K562 (cell line): ENCODE data around the gene PRSS12. TPM values are rescaled to one million over a fixed set of nuclear protein-coding genes. Genes with fewer than 3 reads are reported as not detected.

Experiments
- ATAC-seq: fragments of 200-7000 bp; cut with Tn5 transposase; 3 replicates; pipeline ENCODE4 v1.9.1; 2020; ENCODE audit warnings: moderate library complexity
- BruUV-seq: library from RNA; stranded (reverse); fragments of 400-500 nt; replicated peaks from 2 replicates; lab custom pipeline; 2021; lab: Mats Ljungman, UMichigan
- CTCF ChIA-PET: fragments of 300-600 bp; formaldehyde crosslinking; extraction: SDS; loops from one replicate; lab custom pipeline; 2021; ENCODE audit warnings: low intra/inter-chr PET ratio; lab: Yijun Ruan, JAX
- POLR2A ChIA-PET: fragments of 300-600, 350-650 bp; sonication (Branson Sonifier 250); formaldehyde crosslinking; extraction: SDS; loops from one replicate; lab custom pipeline; 2021; ENCODE audit warnings: antibody characterized with exemption, inconsistent platforms; lab: Yijun Ruan, JAX
- DNase-seq, 4 experiments: peaks; one replicate each; pipeline versions ENCODE4 v3.0.0 to v3.0.0-alpha.2; 2011 to 2018; ENCODE audit warnings: low spot score in 3 of 4, mixed read lengths in 3 of 4; ENCODE audit errors: extremely low read depth in 1 of 4
- FAIRE-seq: peaks from 2 replicates; lab custom pipeline; 2011; peaks lifted over from hg19 to GRCh38; lab: Jason Lieb, UNC
- H2AFZ ChIP-seq: 2 replicates; pipeline ENCODE4 v1.6.0; 2011; ENCODE audit warnings: low read depth, low read length, control low read depth, inconsistent platforms
- H3K27ac ChIP-seq: fragments of 200-600 bp; 3 replicates; pipeline ENCODE4 v1.8.0; 2011; ENCODE audit warnings: low read depth, mild to moderate bottlenecking, control low read depth, inconsistent platforms, low read length, moderate library complexity, mixed read lengths; ENCODE audit errors: extremely low read depth
- H3K27me3 ChIP-seq, 2 experiments: fragments of 300-600 bp in 1 of 2; 2 replicates in 1 of 2; 3 replicates in 1 of 2; pipeline versions ENCODE4 v1.6.0 to v1.8.0; 2011; ENCODE audit warnings: inconsistent platforms in 2 of 2, low read length in 2 of 2, mild to moderate bottlenecking in 1 of 2, mixed read lengths in 1 of 2, moderate library complexity in 1 of 2; ENCODE audit not compliant: control insufficient read depth in 2 of 2, insufficient read depth in 2 of 2
- H3K36me3 ChIP-seq: fragments of 300-600 bp; 3 replicates; pipeline ENCODE4 v1.8.0; 2011; ENCODE audit warnings: mild to moderate bottlenecking, low read length, inconsistent platforms; ENCODE audit not compliant: control insufficient read depth, insufficient read depth
- H3K4me1 ChIP-seq, 2 experiments: fragments of 200-600 bp in 1 of 2; replicated peaks in 1 of 2; 2 replicates in 1 of 2; 3 replicates in 1 of 2; pipeline versions ENCODE4 v1.5.1 to v1.8.0; 2011; ENCODE audit warnings: inconsistent platforms in 2 of 2, low read length in 2 of 2, mild to moderate bottlenecking in 1 of 2, mixed read lengths in 1 of 2, moderate library complexity in 1 of 2; ENCODE audit not compliant: control insufficient read depth in 2 of 2, insufficient read depth in 2 of 2
- H3K4me2 ChIP-seq: 2 replicates; pipeline ENCODE4 v1.6.1; 2011; ENCODE audit warnings: low read length, control low read depth, inconsistent platforms, mixed read lengths; ENCODE audit not compliant: insufficient read depth
- H3K4me3 ChIP-seq: fragments of 200-600 bp; sonication (generic), shearing (Covaris generic); 2 replicates; pipeline ENCODE4 v1.5.1; 2016; ENCODE audit warnings: control low read depth, inconsistent platforms
- H3K79me2 ChIP-seq: fragments of 200-600 bp; 3 replicates; pipeline ENCODE4 v1.8.0; 2011; ENCODE audit warnings: low read length, inconsistent platforms; ENCODE audit not compliant: control insufficient read depth, insufficient read depth
- H3K9ac ChIP-seq, 2 experiments: 2 replicates each; pipeline versions ENCODE4 v1.6.0 to v1.6.1; 2011; ENCODE audit warnings: low read depth in 2 of 2, low read length in 2 of 2, control low read depth in 1 of 2, inconsistent platforms in 1 of 2, mild to moderate bottlenecking in 1 of 2, mixed read lengths in 1 of 2; ENCODE audit not compliant: insufficient read depth in 1 of 2
- H3K9me1 ChIP-seq: one replicate; pipeline ENCODE4 v1.6.0; 2011; ENCODE audit warnings: inconsistent platforms, mild to moderate bottlenecking, low read length, moderate library complexity; ENCODE audit not compliant: control insufficient read depth, insufficient read depth
- H3K9me3 ChIP-seq: replicated peaks from 2 replicates; pipeline ENCODE4 v1.5.1; 2011; ENCODE audit warnings: low read depth, low read length, inconsistent platforms; ENCODE audit not compliant: control insufficient read depth, insufficient read depth
- H4K20me1 ChIP-seq: replicated peaks from 2 replicates; pipeline ENCODE4 v1.6.1; 2011; ENCODE audit warnings: low read length, inconsistent platforms, mixed read lengths; ENCODE audit not compliant: control insufficient read depth, insufficient read depth
- CBFA2T2 ChIP-seq: fragments of 450-650 bp; conservative IDR thresholded peaks from 2 replicates; pipeline ENCODE4 v1.6.1; 2017; ENCODE audit warnings: mild to moderate bottlenecking
- MCM2 ChIP-seq: fragments of 450-650 bp; IDR thresholded peaks from 2 replicates; pipeline ENCODE4 v1.6.1; 2017; ENCODE audit warnings: low read depth, mild to moderate bottlenecking
- PRMT5 ChIP-seq: sonication (generic); formaldehyde crosslinking; IDR thresholded peaks from 2 replicates; pipeline ENCODE4 v1.5.0; 2020; ENCODE audit warnings: missing genetic modification reagents
- SMAD1 ChIP-seq: fragments of 150-350 bp; IDR thresholded peaks from 2 replicates; pipeline ENCODE4 v1.6.1; 2014; ENCODE audit warnings: low read length, low read depth; ENCODE audit not compliant: partially characterized antibody
- SP2 ChIP-seq: IDR thresholded peaks from 2 replicates; pipeline ENCODE4 v1.6.1; 2011; ENCODE audit warnings: mild to moderate bottlenecking, low read depth, low read length, moderate library complexity; ENCODE audit not compliant: poor library complexity, severe bottlenecking; ENCODE audit errors: extremely low read depth
- TAL1 ChIP-seq: fragments of 450-650 bp; IDR thresholded peaks from 2 replicates; pipeline ENCODE4 v1.6.1; 2016; ENCODE audit warnings: mild to moderate bottlenecking
- ZNF140 ChIP-seq: fragments of 250-450 bp; sonication (Bioruptor Pico); IDR thresholded peaks from 2 replicates; pipeline ENCODE4 v1.8.0; 2021; ENCODE audit warnings: moderate library complexity, mild to moderate bottlenecking, inconsistent platforms
- ZNF316 ChIP-seq: fragments of 450-650 bp; IDR thresholded peaks from 2 replicates; pipeline ENCODE4 v1.6.1; 2016
- ZNF551 ChIP-seq: fragments of 250-450 bp; sonication (Bioruptor Pico); IDR thresholded peaks from 2 replicates; pipeline ENCODE4 v1.5.0; 2021; ENCODE audit warnings: mild to moderate bottlenecking, moderate library complexity
- WGBS: fragments of 100-300 bp; shearing (Covaris generic); methylation state at CpG from one replicate; pipeline ENCODE4 v1.1.6; 2016; ENCODE audit warnings: low coverage, mixed read lengths; ENCODE audit not compliant: insufficient coverage; ENCODE audit errors: missing lambda C conversion rate; 5-methylcytosine and 5-hydroxymethylcytosine counted together
- in situ Hi-C: fragments of 300-500 bp; cut with MboI; formaldehyde crosslinking; loops from 4 replicates; pipeline ENCODE4 v1.15.0; 2018; ENCODE audit warnings: inconsistent platforms, mixed read lengths
- intact Hi-C: fragments of 100-400 bp; cut with micrococcal nuclease; formaldehyde crosslinking; loops from 2 replicates; pipeline ENCODE4 v1.14.2; 2022
- polyA plus RNA-seq, 8 experiments: library from polyadenylated mRNA; depleted of rRNA in 4 of 8; stranded (reverse) in 5 of 8; unstranded in 3 of 8; fragments of >200 nt; fragmentation: Nextera tagmentation in 2 of 8; fragmentation: Illumina TruSeq in 1 of 8; extraction: Ambion mirVana in 2 of 8; extraction: Trizol in 1 of 8; gene quantifications; 2 replicates each; pipeline versions ENCODE4 v1.2.1 to v1.2.3, GENCODE V29; 2011 to 2014; ENCODE audit warnings: inconsistent platforms in 1 of 8, missing spikeins in 1 of 8
- total RNA-seq, 7 experiments: library from RNA; depleted of rRNA in 6 of 7; stranded (reverse); fragments of >200 nt in 6 of 7; fragmentation: Illumina TruSeq in 2 of 7; extraction: Trizol in 2 of 7; gene quantifications; 2 replicates each; pipeline versions ENCODE4 v1.2.1 to v1.2.3, GENCODE V29; 2011 to 2021; ENCODE audit warnings: low replicate concordance in 1 of 7
- TF ChIP-seq, protein P1 (sequence below): fragments of 450-650 bp; IDR thresholded peaks from 2 replicates; pipeline ENCODE4 v1.6.1; 2014; ENCODE audit warnings: low read depth, mild to moderate bottlenecking, moderate library complexity, borderline replicate concordance
- TF ChIP-seq, protein P2 (sequence below): fragments of 450-650 bp; IDR thresholded peaks from 2 replicates; pipeline ENCODE4 v1.6.1; 2017; ENCODE audit warnings: antibody characterized with exemption, mild to moderate bottlenecking
- TF ChIP-seq, protein P3 (sequence below): sonication (generic); formaldehyde crosslinking; IDR thresholded peaks from 2 replicates; pipeline ENCODE4 v1.8.0; 2023; ENCODE audit warnings: mild to moderate bottlenecking, missing genetic modification reagents
- TF ChIP-seq, protein P4 (sequence below), 2 experiments: fragments of 150-350 bp in 1 of 2; IDR thresholded peaks; 2 replicates each; pipeline ENCODE4 v1.6.1; 2012 to 2016; ENCODE audit warnings: low read depth in 2 of 2, low read length in 2 of 2, mild to moderate bottlenecking in 1 of 2, moderate library complexity in 1 of 2

PRSS12 gene
- total and polyA plus RNA-seq, 9 of the 15 experiments (the other 6 are each of a cell fraction or from before 2014, with no cell fraction given), result 0.06 to 0.11 (median 0.09) TPM; not detected in 6

- TF ChIP-seq, protein P1, sequence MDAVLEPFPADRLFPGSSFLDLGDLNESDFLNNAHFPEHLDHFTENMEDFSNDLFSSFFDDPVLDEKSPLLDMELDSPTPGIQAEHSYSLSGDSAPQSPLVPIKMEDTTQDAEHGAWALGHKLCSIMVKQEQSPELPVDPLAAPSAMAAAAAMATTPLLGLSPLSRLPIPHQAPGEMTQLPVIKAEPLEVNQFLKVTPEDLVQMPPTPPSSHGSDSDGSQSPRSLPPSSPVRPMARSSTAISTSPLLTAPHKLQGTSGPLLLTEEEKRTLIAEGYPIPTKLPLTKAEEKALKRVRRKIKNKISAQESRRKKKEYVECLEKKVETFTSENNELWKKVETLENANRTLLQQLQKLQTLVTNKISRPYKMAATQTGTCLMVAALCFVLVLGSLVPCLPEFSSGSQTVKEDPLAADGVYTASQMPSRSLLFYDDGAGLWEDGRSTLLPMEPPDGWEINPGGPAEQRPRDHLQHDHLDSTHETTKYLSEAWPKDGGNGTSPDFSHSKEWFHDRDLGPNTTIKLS, result no peak
- TF ChIP-seq, protein P2, sequence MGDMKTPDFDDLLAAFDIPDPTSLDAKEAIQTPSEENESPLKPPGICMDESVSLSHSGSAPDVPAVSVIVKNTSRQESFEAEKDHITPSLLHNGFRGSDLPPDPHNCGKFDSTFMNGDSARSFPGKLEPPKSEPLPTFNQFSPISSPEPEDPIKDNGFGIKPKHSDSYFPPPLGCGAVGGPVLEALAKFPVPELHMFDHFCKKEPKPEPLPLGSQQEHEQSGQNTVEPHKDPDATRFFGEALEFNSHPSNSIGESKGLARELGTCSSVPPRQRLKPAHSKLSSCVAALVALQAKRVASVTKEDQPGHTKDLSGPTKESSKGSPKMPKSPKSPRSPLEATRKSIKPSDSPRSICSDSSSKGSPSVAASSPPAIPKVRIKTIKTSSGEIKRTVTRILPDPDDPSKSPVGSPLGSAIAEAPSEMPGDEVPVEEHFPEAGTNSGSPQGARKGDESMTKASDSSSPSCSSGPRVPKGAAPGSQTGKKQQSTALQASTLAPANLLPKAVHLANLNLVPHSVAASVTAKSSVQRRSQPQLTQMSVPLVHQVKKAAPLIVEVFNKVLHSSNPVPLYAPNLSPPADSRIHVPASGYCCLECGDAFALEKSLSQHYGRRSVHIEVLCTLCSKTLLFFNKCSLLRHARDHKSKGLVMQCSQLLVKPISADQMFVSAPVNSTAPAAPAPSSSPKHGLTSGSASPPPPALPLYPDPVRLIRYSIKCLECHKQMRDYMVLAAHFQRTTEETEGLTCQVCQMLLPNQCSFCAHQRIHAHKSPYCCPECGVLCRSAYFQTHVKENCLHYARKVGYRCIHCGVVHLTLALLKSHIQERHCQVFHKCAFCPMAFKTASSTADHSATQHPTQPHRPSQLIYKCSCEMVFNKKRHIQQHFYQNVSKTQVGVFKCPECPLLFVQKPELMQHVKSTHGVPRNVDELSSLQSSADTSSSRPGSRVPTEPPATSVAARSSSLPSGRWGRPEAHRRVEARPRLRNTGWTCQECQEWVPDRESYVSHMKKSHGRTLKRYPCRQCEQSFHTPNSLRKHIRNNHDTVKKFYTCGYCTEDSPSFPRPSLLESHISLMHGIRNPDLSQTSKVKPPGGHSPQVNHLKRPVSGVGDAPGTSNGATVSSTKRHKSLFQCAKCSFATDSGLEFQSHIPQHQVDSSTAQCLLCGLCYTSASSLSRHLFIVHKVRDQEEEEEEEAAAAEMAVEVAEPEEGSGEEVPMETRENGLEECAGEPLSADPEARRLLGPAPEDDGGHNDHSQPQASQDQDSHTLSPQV, result no peak
- TF ChIP-seq SP2, result no peak
- no peak for TF ChIP-seq TAL1
- TF ChIP-seq ZNF316, result no peak
- no peak for TF ChIP-seq ZNF140
- TF ChIP-seq, protein P3, sequence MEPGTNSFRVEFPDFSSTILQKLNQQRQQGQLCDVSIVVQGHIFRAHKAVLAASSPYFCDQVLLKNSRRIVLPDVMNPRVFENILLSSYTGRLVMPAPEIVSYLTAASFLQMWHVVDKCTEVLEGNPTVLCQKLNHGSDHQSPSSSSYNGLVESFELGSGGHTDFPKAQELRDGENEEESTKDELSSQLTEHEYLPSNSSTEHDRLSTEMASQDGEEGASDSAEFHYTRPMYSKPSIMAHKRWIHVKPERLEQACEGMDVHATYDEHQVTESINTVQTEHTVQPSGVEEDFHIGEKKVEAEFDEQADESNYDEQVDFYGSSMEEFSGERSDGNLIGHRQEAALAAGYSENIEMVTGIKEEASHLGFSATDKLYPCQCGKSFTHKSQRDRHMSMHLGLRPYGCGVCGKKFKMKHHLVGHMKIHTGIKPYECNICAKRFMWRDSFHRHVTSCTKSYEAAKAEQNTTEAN (CRISPR knock-in tag), result no peak
- TF ChIP-seq, protein P4, sequence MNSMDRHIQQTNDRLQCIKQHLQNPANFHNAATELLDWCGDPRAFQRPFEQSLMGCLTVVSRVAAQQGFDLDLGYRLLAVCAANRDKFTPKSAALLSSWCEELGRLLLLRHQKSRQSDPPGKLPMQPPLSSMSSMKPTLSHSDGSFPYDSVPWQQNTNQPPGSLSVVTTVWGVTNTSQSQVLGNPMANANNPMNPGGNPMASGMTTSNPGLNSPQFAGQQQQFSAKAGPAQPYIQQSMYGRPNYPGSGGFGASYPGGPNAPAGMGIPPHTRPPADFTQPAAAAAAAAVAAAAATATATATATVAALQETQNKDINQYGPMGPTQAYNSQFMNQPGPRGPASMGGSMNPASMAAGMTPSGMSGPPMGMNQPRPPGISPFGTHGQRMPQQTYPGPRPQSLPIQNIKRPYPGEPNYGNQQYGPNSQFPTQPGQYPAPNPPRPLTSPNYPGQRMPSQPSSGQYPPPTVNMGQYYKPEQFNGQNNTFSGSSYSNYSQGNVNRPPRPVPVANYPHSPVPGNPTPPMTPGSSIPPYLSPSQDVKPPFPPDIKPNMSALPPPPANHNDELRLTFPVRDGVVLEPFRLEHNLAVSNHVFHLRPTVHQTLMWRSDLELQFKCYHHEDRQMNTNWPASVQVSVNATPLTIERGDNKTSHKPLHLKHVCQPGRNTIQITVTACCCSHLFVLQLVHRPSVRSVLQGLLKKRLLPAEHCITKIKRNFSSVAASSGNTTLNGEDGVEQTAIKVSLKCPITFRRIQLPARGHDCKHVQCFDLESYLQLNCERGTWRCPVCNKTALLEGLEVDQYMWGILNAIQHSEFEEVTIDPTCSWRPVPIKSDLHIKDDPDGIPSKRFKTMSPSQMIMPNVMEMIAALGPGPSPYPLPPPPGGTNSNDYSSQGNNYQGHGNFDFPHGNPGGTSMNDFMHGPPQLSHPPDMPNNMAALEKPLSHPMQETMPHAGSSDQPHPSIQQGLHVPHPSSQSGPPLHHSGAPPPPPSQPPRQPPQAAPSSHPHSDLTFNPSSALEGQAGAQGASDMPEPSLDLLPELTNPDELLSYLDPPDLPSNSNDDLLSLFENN (IDR thresholded peaks at IDR 0.05; ENCODE audit: low read depth in 2 of 2, low read length in 2 of 2), result no peak
- no peak for TF ChIP-seq ZNF551
- no peak for TF ChIP-seq MCM2
- no peak for TF ChIP-seq CBFA2T2
- no peak for TF ChIP-seq PRMT5
- no peak for TF ChIP-seq SMAD1
- H3K27ac ChIP-seq, result no peak overlapping the region
- H3K27me3 ChIP-seq, result no peaks in the 10 kb centered on the region
- no peak overlapping the region for H2AFZ ChIP-seq
- no peaks in the 10 kb centered on the region; the same call in 1 of the 2 replicates for H3K9me3 ChIP-seq
- ChIA-PET CTCF (no interaction called here), POLR2A (no interaction called here)
- H3K4me2 ChIP-seq, result no peak overlapping the region
- in situ Hi-C loops (no loop called here), intact Hi-C loops (no loop called here)
- ATAC-seq (no peak), FAIRE-seq (no peak), DNase-seq (no peak)
- 0% methylated on average over 6 of the region's 6 CpGs for WGBS
- H3K9ac ChIP-seq, result no peak overlapping the region
- H3K9me1 ChIP-seq, result no peaks in the 10 kb centered on the region
- no peaks in the 10 kb centered on the region for H3K4me1 ChIP-seq
- H3K4me3 ChIP-seq, result no peak overlapping the region
- no peaks in the 10 kb centered on the region for H3K79me2 ChIP-seq
- no peaks in the 10 kb centered on the region for H3K36me3 ChIP-seq
- H4K20me1 ChIP-seq, result no peaks in the 10 kb centered on the region
- no TSS peak for BruUV-seq
These were observed 17.5 kb downstream of the PRSS12 start for GRCh38 chr4:118335324-118335723.
